ENCODE results near the gene PEF1.

DNA sequence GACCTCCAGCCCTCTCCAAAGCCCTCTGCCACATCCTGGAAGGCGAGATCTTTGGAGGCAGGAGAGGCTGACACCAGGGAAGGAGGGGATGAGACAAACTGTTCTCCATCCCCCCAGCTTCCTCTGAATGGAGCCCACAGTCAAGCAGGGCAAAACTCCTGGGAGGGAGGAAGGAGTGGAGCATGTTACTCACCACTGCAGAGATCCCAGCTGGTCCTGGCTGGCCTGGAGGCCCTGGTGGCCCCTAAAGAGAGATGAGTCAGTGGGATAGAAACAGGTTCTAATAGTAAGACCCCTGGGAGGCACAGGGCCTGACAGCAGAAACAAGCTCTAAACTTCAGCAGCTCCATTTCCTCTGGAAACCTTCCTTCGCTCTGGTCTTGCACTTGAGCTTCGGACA is 14.0 kb upstream of the PEF1 start:
- no peak for TF ChIP-seq POLR2A (IDR thresholded peaks at IDR 0.05)
- TF ChIP-seq, protein P1, sequence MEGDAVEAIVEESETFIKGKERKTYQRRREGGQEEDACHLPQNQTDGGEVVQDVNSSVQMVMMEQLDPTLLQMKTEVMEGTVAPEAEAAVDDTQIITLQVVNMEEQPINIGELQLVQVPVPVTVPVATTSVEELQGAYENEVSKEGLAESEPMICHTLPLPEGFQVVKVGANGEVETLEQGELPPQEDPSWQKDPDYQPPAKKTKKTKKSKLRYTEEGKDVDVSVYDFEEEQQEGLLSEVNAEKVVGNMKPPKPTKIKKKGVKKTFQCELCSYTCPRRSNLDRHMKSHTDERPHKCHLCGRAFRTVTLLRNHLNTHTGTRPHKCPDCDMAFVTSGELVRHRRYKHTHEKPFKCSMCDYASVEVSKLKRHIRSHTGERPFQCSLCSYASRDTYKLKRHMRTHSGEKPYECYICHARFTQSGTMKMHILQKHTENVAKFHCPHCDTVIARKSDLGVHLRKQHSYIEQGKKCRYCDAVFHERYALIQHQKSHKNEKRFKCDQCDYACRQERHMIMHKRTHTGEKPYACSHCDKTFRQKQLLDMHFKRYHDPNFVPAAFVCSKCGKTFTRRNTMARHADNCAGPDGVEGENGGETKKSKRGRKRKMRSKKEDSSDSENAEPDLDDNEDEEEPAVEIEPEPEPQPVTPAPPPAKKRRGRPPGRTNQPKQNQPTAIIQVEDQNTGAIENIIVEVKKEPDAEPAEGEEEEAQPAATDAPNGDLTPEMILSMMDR (IDR thresholded peaks at IDR 0.05): no peak
- no peak for TF ChIP-seq POLR2AphosphoS5 (IDR thresholded peaks at IDR 0.05)

Measured in suprapubic skin (tissue), 4 donors.